DOHH2 (cell line): Measurements from ENCODE around the gene DNAJC17.
A peak's percentile ranks its signal among the peaks of the same experiment; 100 is the strongest.

Source experiments
- H3F3A ChIP-seq: fragments of 200-600 bp; sonication (generic), shearing (Covaris generic); 2 replicates; pipeline ENCODE4 v1.6.0; 2016; ENCODE audit warnings: antibody characterized with exemption, mild to moderate bottlenecking; ENCODE audit not compliant: control insufficient read depth, insufficient read depth
- H3K27ac ChIP-seq: fragments of 200-600 bp; sonication (generic); 2 replicates; pipeline ENCODE4 v1.5.1; 2014; ENCODE audit warnings: low read depth, mild to moderate bottlenecking, low read length, moderate library complexity
- H3K27me3 ChIP-seq: fragments of 200-600 bp; sonication (generic); 2 replicates; pipeline ENCODE4 v1.6.1; 2014; ENCODE audit warnings: mild to moderate bottlenecking, low read length, mixed read lengths; ENCODE audit not compliant: control insufficient read depth
- H3K36me3 ChIP-seq: fragments of 200-600 bp; sonication (generic); 2 replicates; pipeline ENCODE4 v1.6.1; 2014; ENCODE audit warnings: mild to moderate bottlenecking, low read length, moderate library complexity, mixed read lengths; ENCODE audit not compliant: control insufficient read depth
- H3K4me1 ChIP-seq: fragments of 200-600 bp; sonication (generic); 2 replicates; pipeline ENCODE4 v1.6.1; 2014; ENCODE audit warnings: mild to moderate bottlenecking, low read length, mixed read lengths; ENCODE audit not compliant: control insufficient read depth
- H3K4me2 ChIP-seq: fragments of 200-600 bp; sonication (generic); 2 replicates; pipeline ENCODE4 v1.6.0; 2014; ENCODE audit warnings: mild to moderate bottlenecking, low read length, moderate library complexity
- H3K4me3 ChIP-seq: fragments of 200-600 bp; sonication (generic); 2 replicates; pipeline ENCODE4 v1.5.1; 2014; ENCODE audit warnings: mild to moderate bottlenecking, low read length, mixed read lengths
- H3K79me2 ChIP-seq: fragments of 200-600 bp; sonication (generic); 2 replicates; pipeline ENCODE4 v1.6.1; 2014; ENCODE audit warnings: mild to moderate bottlenecking, low read length, mixed read lengths; ENCODE audit not compliant: control insufficient read depth
- H3K9me2 ChIP-seq: fragments of 200-600 bp; sonication (generic); replicated peaks from 2 replicates; pipeline ENCODE4 v1.6.1; 2014; ENCODE audit warnings: mild to moderate bottlenecking, low read length, mixed read lengths; ENCODE audit not compliant: control insufficient read depth
- H3K9me3 ChIP-seq: fragments of 200-600 bp; sonication (generic); 2 replicates; pipeline ENCODE4 v1.6.1; 2014; ENCODE audit warnings: antibody characterized with exemption, low read length, mixed read lengths; ENCODE audit not compliant: control insufficient read depth, insufficient read depth
- H4K20me1 ChIP-seq: fragments of 200-600 bp; sonication (generic); 2 replicates; pipeline ENCODE4 v1.6.0; 2014; ENCODE audit warnings: low read depth, mild to moderate bottlenecking, antibody characterized with exemption, low read length, moderate library complexity; ENCODE audit not compliant: control insufficient read depth, insufficient read depth
- CTCF ChIP-seq: fragments of 200-600 bp; sonication (generic); IDR thresholded peaks from one replicate; pipeline ENCODE4 v1.5.1; 2014; ENCODE audit warnings: antibody characterized with exemption, mild to moderate bottlenecking, low read depth, low read length; ENCODE audit not compliant: poor library complexity, severe bottlenecking
- EZH2phosphoT487 ChIP-seq: fragments of 200-600 bp; sonication (generic); IDR thresholded peaks from 2 replicates; pipeline ENCODE4 v1.6.1; 2017; ENCODE audit warnings: borderline replicate concordance, mild to moderate bottlenecking, antibody characterized with exemption, low read length, moderate library complexity, mixed read lengths

DNAJC17 gene

GRCh38 chr15:40768521-40769273, 38.6 kb downstream of the DNAJC17 start:
- Histone ChIP-seq H3K27ac (peak overlapping the region; percentile 94), H3K4me2 (peak overlapping the region; percentile 86), H3K79me2 (peaks cover 40% of the 10 kb centered on the region), H3K9me3 (no peaks in the 10 kb centered on the region), H3F3A (peaks cover 38% of the 10 kb centered on the region), H3K27me3 (no peaks in the 10 kb centered on the region), H3K9me2 (no peaks in the 10 kb centered on the region), H3K36me3 (peaks cover 70% of the 10 kb centered on the region), H3K4me3 (peak overlapping the region; percentile 69), H4K20me1 (no peaks in the 10 kb centered on the region), H3K4me1 (peaks cover 83% of the 10 kb centered on the region)
- TF ChIP-seq CTCF = peak; percentile 55
- no peak for TF ChIP-seq EZH2phosphoT487

- Histone ChIP-seq H3K9me2 (no peaks in the 10 kb centered on the region), H3K4me3 (peak overlapping the region; percentile 69), H3K79me2 (peaks cover 40% of the 10 kb centered on the region), H3K27ac (peak overlapping the region; percentile 94), H3F3A (peaks cover 35% of the 10 kb centered on the region), H3K27me3 (no peaks in the 10 kb centered on the region), H4K20me1 (no peaks in the 10 kb centered on the region), H3K36me3 (peaks cover 66% of the 10 kb centered on the region), H3K9me3 (no peaks in the 10 kb centered on the region), H3K4me1 (peaks cover 90% of the 10 kb centered on the region), H3K4me2 (peak overlapping the region; percentile 86)
- TF ChIP-seq EZH2phosphoT487 = no peak
- TF ChIP-seq CTCF = no peak
Observed at GRCh38 chr15:40767838-40768500, 39.3 kb downstream of the DNAJC17 start.

- Histone ChIP-seq H4K20me1 (no peaks in the 10 kb centered on the region), H3K4me3 (no peak overlapping the region), H3K4me2 (no peak overlapping the region; the same call in 1 of the 2 replicates), H3K27ac (no peak overlapping the region), H3K4me1 (peaks cover 92% of the 10 kb centered on the region), H3F3A (peaks cover 32% of the 10 kb centered on the region), H3K27me3 (no peaks in the 10 kb centered on the region), H3K9me3 (no peaks in the 10 kb centered on the region), H3K9me2 (no peaks in the 10 kb centered on the region), H3K36me3 (peaks cover 61% of the 10 kb centered on the region), H3K79me2 (peaks cover 40% of the 10 kb centered on the region)
- TF ChIP-seq CTCF = no peak
- TF ChIP-seq EZH2phosphoT487 = no peak
Observed at GRCh38 chr15:40766906-40767837, 40.1 kb downstream of the DNAJC17 start.
